SU-DHL-6 (cell line): ENCODE data around the gene SLC22A3.

Experiments used
- H2AFZ ChIP-seq: fragments of 200-600 bp; sonication (generic); 2 replicates; pipeline ENCODE4 v1.6.1; 2014; ENCODE audit warnings: low read depth, mild to moderate bottlenecking, moderate library complexity, mixed read lengths, antibody characterized with exemption, low read length; ENCODE audit not compliant: severe bottlenecking
- H3F3A ChIP-seq: fragments of 200-600 bp; shearing (Covaris generic); 2 replicates; pipeline ENCODE4 v1.6.0; 2016; ENCODE audit warnings: antibody characterized with exemption, mild to moderate bottlenecking; ENCODE audit not compliant: insufficient read depth
- H3K27ac ChIP-seq: fragments of 200-600 bp; sonication (generic); 2 replicates; pipeline ENCODE4 v1.5.1; 2016; ENCODE audit warnings: low read depth, mild to moderate bottlenecking, low read length, moderate library complexity, mixed read lengths
- H3K27me3 ChIP-seq: fragments of 200-600 bp; sonication (generic), shearing (Covaris generic); 2 replicates; pipeline ENCODE4 v1.6.0; 2014; ENCODE audit warnings: mild to moderate bottlenecking, low read length
- H3K36me3 ChIP-seq: fragments of 200-600 bp; sonication (generic); 2 replicates; pipeline ENCODE4 v1.6.1; 2014; ENCODE audit warnings: mild to moderate bottlenecking, low read length, mixed read lengths
- H3K4me2 ChIP-seq: fragments of 300-600, 200-600 bp; shearing (Covaris generic), sonication (generic); 2 replicates; pipeline ENCODE4 v1.6.0; 2014; ENCODE audit warnings: low read length, low read depth, mild to moderate bottlenecking; ENCODE audit not compliant: poor library complexity, severe bottlenecking
- H3K4me3 ChIP-seq: fragments of 200-600 bp; sonication (generic); 2 replicates; pipeline ENCODE4 v1.5.1; 2014; ENCODE audit warnings: antibody characterized with exemption, low read length, mild to moderate bottlenecking, mixed read lengths; ENCODE audit not compliant: insufficient read depth, poor library complexity, severe bottlenecking
- H3K79me2 ChIP-seq: fragments of 200-600 bp; sonication (generic); 2 replicates; pipeline ENCODE4 v1.6.1; 2014; ENCODE audit warnings: mild to moderate bottlenecking, low read length, moderate library complexity; ENCODE audit not compliant: insufficient read depth
- H3K9ac ChIP-seq: fragments of 200-600 bp; sonication (generic); 2 replicates; pipeline ENCODE4 v1.7.0; 2014; ENCODE audit warnings: mild to moderate bottlenecking, low read length
- H3K9me2 ChIP-seq: fragments of 200-600 bp; sonication (generic); replicated peaks from 2 replicates; pipeline ENCODE4 v1.6.1; 2014; ENCODE audit warnings: low read length; ENCODE audit not compliant: insufficient read depth
- H3K9me3 ChIP-seq: fragments of 200-600 bp; sonication (generic); 2 replicates; pipeline ENCODE4 v1.6.1; 2014; ENCODE audit warnings: low read length, mixed read lengths; ENCODE audit not compliant: insufficient read depth
- H4K20me1 ChIP-seq: fragments of 200-600 bp; sonication (generic); 2 replicates; pipeline ENCODE4 v1.6.1; 2014; ENCODE audit warnings: low read depth, mild to moderate bottlenecking, antibody characterized with exemption, low read length, moderate library complexity, mixed read lengths
- EZH2phosphoT487 ChIP-seq: fragments of 200-600 bp; sonication (generic), shearing (Covaris generic); conservative IDR thresholded peaks from 2 replicates; pipeline ENCODE4 v1.6.1; 2018; ENCODE audit warnings: mild to moderate bottlenecking, antibody characterized with exemption, low read length, moderate library complexity, mixed read lengths
- TF ChIP-seq, protein P1 (sequence below): fragments of 200-600 bp; sonication (generic); IDR thresholded peaks from one replicate; pipeline ENCODE4 v1.5.1; 2017; ENCODE audit warnings: antibody characterized with exemption, mild to moderate bottlenecking, low read length, moderate library complexity; ENCODE audit not compliant: insufficient read depth, poor library complexity, severe bottlenecking

Gene SLC22A3

DNA sequence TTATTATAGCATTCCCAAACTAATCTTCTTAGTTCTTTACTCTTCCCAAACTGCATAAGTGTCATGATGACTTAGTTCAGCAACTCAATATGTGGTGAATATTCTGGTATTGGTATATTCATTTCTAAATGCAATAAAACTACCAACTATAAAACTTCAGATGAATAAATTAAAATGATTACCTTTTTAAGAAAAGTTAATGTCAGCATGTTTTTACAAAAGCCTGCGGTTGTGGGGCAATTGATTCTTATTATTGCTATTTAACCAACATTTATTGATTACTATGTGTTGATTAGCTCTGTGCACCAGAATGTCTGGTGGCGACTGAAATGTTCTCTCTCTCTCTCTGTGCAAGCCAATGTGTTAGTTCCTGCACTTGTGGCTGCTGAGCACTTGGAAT is 5.0 kb upstream of the SLC22A3 start:
- Histone ChIP-seq H4K20me1 (no peaks in the 10 kb centered on the region), H3K79me2 (no peaks in the 10 kb centered on the region), H3K27me3 (0 out of 2 replicates have a peak, but pooled peaks cover 3% of the 10 kb centered on the region), H2AFZ (no peak overlapping the region), H3K9me3 (no peaks in the 10 kb centered on the region), H3K36me3 (no peaks in the 10 kb centered on the region), H3K4me2 (no peak overlapping the region), H3K9ac (no peak overlapping the region), H3F3A (no peaks in the 10 kb centered on the region), H3K4me3 (no peak overlapping the region), H3K9me2 (no peaks in the 10 kb centered on the region), H3K27ac (no peak overlapping the region)
- TF ChIP-seq, protein P1, sequence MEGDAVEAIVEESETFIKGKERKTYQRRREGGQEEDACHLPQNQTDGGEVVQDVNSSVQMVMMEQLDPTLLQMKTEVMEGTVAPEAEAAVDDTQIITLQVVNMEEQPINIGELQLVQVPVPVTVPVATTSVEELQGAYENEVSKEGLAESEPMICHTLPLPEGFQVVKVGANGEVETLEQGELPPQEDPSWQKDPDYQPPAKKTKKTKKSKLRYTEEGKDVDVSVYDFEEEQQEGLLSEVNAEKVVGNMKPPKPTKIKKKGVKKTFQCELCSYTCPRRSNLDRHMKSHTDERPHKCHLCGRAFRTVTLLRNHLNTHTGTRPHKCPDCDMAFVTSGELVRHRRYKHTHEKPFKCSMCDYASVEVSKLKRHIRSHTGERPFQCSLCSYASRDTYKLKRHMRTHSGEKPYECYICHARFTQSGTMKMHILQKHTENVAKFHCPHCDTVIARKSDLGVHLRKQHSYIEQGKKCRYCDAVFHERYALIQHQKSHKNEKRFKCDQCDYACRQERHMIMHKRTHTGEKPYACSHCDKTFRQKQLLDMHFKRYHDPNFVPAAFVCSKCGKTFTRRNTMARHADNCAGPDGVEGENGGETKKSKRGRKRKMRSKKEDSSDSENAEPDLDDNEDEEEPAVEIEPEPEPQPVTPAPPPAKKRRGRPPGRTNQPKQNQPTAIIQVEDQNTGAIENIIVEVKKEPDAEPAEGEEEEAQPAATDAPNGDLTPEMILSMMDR: no peak
- no peak for TF ChIP-seq EZH2phosphoT487

DNA sequence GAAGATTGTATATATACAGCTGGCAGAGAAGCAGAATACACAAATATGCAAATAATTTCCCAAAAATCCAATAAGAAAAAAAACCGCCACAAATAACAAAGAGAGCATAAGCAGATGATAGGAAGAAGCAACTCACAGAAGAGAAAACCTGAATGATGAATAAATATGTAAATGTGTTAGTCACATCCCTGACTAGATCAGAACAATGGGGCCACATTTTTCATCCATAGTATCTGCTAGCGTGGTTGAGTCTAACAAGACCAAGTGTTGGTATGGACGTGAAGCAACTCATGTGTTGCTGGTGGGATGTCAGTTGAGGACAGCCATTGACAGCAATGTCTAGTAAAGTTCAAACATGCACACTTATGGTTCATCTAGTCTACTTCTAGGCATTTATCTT is 3.9 kb upstream of the SLC22A3 start:
- no peaks in the 10 kb centered on the region for H3F3A ChIP-seq
- TF ChIP-seq, protein P1: no peak
- TF ChIP-seq EZH2phosphoT487: no peak
- no peak overlapping the region for H3K4me3 ChIP-seq
- no peak overlapping the region for H2AFZ ChIP-seq
- H3K79me2 ChIP-seq: no peaks in the 10 kb centered on the region
- H3K9me3 ChIP-seq: no peaks in the 10 kb centered on the region
- no peaks in the 10 kb centered on the region for H3K9me2 ChIP-seq
- H3K27ac ChIP-seq: no peak overlapping the region
- H4K20me1 ChIP-seq: no peaks in the 10 kb centered on the region
- H3K36me3 ChIP-seq: no peaks in the 10 kb centered on the region
- H3K4me2 ChIP-seq: no peak overlapping the region
- 0 out of 2 replicates have a peak, but pooled peaks cover 3% of the 10 kb centered on the region for H3K27me3 ChIP-seq
- no peak overlapping the region for H3K9ac ChIP-seq

- H3K4me2 ChIP-seq: no peak overlapping the region
- H3K9ac ChIP-seq: no peak overlapping the region
- TF ChIP-seq EZH2phosphoT487: no peak
- TF ChIP-seq, protein P1: no peak
- H2AFZ ChIP-seq: no peak overlapping the region
- H3K27me3 ChIP-seq: 0 out of 2 replicates have a peak, but pooled peaks cover 3% of the 10 kb centered on the region
- H3K79me2 ChIP-seq: no peaks in the 10 kb centered on the region
- H3K9me3 ChIP-seq: no peaks in the 10 kb centered on the region
- H3K4me3 ChIP-seq: no peak overlapping the region
- H3K36me3 ChIP-seq: no peaks in the 10 kb centered on the region
- no peaks in the 10 kb centered on the region for H3K9me2 ChIP-seq
- no peaks in the 10 kb centered on the region for H4K20me1 ChIP-seq
- H3K27ac ChIP-seq: no peak overlapping the region
- H3F3A ChIP-seq: no peaks in the 10 kb centered on the region
Observed at GRCh38 chr6:160347259-160348222, 637 bp upstream of the SLC22A3 start.
